ENCODE results near the gene CAPN3.

GRCh38 chr15:42456531-42456930 is 97.2 kb downstream of the CAPN3 start:
- no peak for TF ChIP-seq HDAC2 (IDR thresholded peaks at IDR 0.05)
- no peak for TF ChIP-seq EP300 (IDR thresholded peaks at IDR 0.05)
- TF ChIP-seq CTCF (IDR thresholded peaks at IDR 0.05), result no peak
